HCT116 (cell line): ENCODE data around the gene HIPK3. TPM values are rescaled to one million over a fixed set of nuclear protein-coding genes. Genes with fewer than 3 reads are reported as not detected.
"Not testable (repeated sequence)": the region's sequence is repeated elsewhere in the genome, so short reads cannot be mapped to it uniquely, and the experiment has no call there.

ENCODE experiments used
- ATAC-seq: fragments of 200-7000 bp; cut with Tn5 transposase; 2 replicates; pipeline ENCODE4 v1.9.1; 2020; ENCODE audit warnings: mild to moderate bottlenecking, moderate library complexity
- BruUV-seq: library from RNA; stranded (reverse); fragments of 400-500 nt; replicated peaks from 2 replicates; lab custom pipeline; 2021; lab: Mats Ljungman, UMichigan
- CTCF ChIA-PET: fragments of 300-600 bp; sonication (Branson Sonifier 250); formaldehyde crosslinking; loops from one replicate; lab custom pipeline; 2021; ENCODE audit warnings: antibody characterized with exemption; lab: Charles Lee
- POLR2A ChIA-PET: fragments of 300-600, 350-600 bp; sonication (Branson Sonifier 250); formaldehyde crosslinking; loops from one replicate; lab custom pipeline; 2021; ENCODE audit warnings: antibody characterized with exemption; lab: Charles Lee
- RAD21 ChIA-PET, 2 experiments: fragments of 300-600 bp; sonication (Branson Sonifier 250); formaldehyde crosslinking; loops; one replicate each; lab custom pipeline; 2023; ENCODE audit warnings: low total read pairs in 2 of 2; ENCODE audit not compliant: uncharacterized antibody in 2 of 2, unreplicated experiment in 2 of 2, low non-redundant PET in 1 of 2; lab: Charles Lee
- DNase-seq: peaks from one replicate; pipeline ENCODE4 v3.0.0-alpha.2; 2010; ENCODE audit warnings: low read depth, low spot score
- H2AFZ ChIP-seq: fragments of 200-600 bp; shearing (Covaris generic), sonication (generic); 2 replicates; pipeline ENCODE4 v1.6.1; 2017; ENCODE audit warnings: low read depth, mixed run types, mixed read lengths, antibody characterized with exemption, low read length; ENCODE audit not compliant: poor library complexity, severe bottlenecking
- H3K27ac ChIP-seq: 2 replicates; pipeline ENCODE4 v1.5.1; 2012; ENCODE audit warnings: low read depth, low read length
- H3K27me3 ChIP-seq: fragments of 200-600 bp; sonication (generic); 2 replicates; pipeline ENCODE4 v1.6.1; 2016; ENCODE audit warnings: mixed run types, low read length, mixed read lengths; ENCODE audit not compliant: insufficient read depth
- H3K36me3 ChIP-seq, 2 experiments: fragments of 200-500 bp in 1 of 2; fragments of 200-600 bp in 1 of 2; sonication (Bioruptor generic) in 1 of 2; sonication (generic) in 1 of 2; 2 replicates each; pipeline versions ENCODE4 v1.5.1 to v1.6.1; 2014 to 2016; ENCODE audit warnings: low read length in 2 of 2, inconsistent platforms in 1 of 2, mixed read lengths in 1 of 2, mixed run types in 1 of 2; ENCODE audit not compliant: insufficient read depth in 2 of 2, control insufficient read depth in 1 of 2
- H3K4me1 ChIP-seq, 2 experiments: fragments of 200-600 bp in 1 of 2; sonication (generic) in 1 of 2; 2 replicates each; pipeline versions ENCODE4 v1.5.1 to v1.6.1; 2012 to 2017; ENCODE audit warnings: low read length in 2 of 2, inconsistent platforms in 1 of 2, mild to moderate bottlenecking in 1 of 2, mixed read lengths in 1 of 2, mixed run types in 1 of 2, moderate library complexity in 1 of 2; ENCODE audit not compliant: insufficient read depth in 2 of 2, control insufficient read depth in 1 of 2
- H3K4me2 ChIP-seq: fragments of 200-600 bp; sonication (generic); 2 replicates; pipeline ENCODE4 v1.6.1; 2017; ENCODE audit warnings: mixed run types, low read length, mixed read lengths
- H3K4me3 ChIP-seq, 2 experiments: fragments of 200-600 bp in 1 of 2; sonication (generic) in 1 of 2; replicated peaks in 1 of 2; 2 replicates each; pipeline ENCODE4 v1.5.1; 2011 to 2016; ENCODE audit warnings: low read length in 2 of 2, control low read depth in 1 of 2, low read depth in 1 of 2, mild to moderate bottlenecking in 1 of 2, mixed read lengths in 1 of 2, mixed run types in 1 of 2
- H3K79me2 ChIP-seq: fragments of 200-600 bp; sonication (generic); 2 replicates; pipeline ENCODE4 v1.6.1; 2017; ENCODE audit warnings: mild to moderate bottlenecking, mixed run types, low read length, moderate library complexity, mixed read lengths; ENCODE audit not compliant: insufficient read depth
- H3K9ac ChIP-seq: fragments of 200-600 bp; sonication (generic); 2 replicates; pipeline ENCODE4 v1.6.1; 2016; ENCODE audit warnings: low read length, mixed read lengths
- H3K9me2 ChIP-seq: fragments of 200-600 bp; sonication (generic), shearing (Covaris generic); 2 replicates; pipeline ENCODE4 v1.6.1; 2017; ENCODE audit warnings: mixed run types, mild to moderate bottlenecking, moderate library complexity; ENCODE audit not compliant: insufficient read depth
- H3K9me3 ChIP-seq, 2 experiments: fragments of 200-500 bp in 1 of 2; fragments of 200-600 bp in 1 of 2; sonication (Bioruptor generic) in 1 of 2; sonication (generic) in 1 of 2; 2 replicates each; pipeline ENCODE4 v1.6.1; 2014 to 2017; ENCODE audit warnings: low read length in 2 of 2, mixed read lengths in 2 of 2, inconsistent platforms in 1 of 2, low read depth in 1 of 2, mild to moderate bottlenecking in 1 of 2, mixed run types in 1 of 2, moderate library complexity in 1 of 2; ENCODE audit not compliant: control insufficient read depth in 1 of 2, insufficient read depth in 1 of 2
- H4K20me1 ChIP-seq: fragments of 200-600 bp; sonication (generic), shearing (Covaris generic); 2 replicates; pipeline ENCODE4 v1.6.1; 2017; ENCODE audit warnings: mixed run types, mild to moderate bottlenecking, moderate library complexity; ENCODE audit not compliant: insufficient read depth
- CTCF ChIP-seq, 3 experiments: fragments of 200-600 bp in 1 of 3; sonication (generic) in 1 of 3; IDR thresholded peaks in 2 of 3; conservative IDR thresholded peaks in 1 of 3; 2 replicates each; pipeline ENCODE4 v1.5.1; 2012 to 2017; ENCODE audit warnings: low read depth in 2 of 3, low read length in 2 of 3, antibody characterized with exemption in 1 of 3, borderline replicate concordance in 1 of 3, control low read depth in 1 of 3, mild to moderate bottlenecking in 1 of 3, mixed read lengths in 1 of 3, mixed run types in 1 of 3, moderate library complexity in 1 of 3; ENCODE audit not compliant: insufficient read depth in 1 of 3
- ELF1 ChIP-seq: IDR thresholded peaks from 2 replicates; pipeline ENCODE4 v1.6.1; 2012; ENCODE audit warnings: low read depth, borderline replicate concordance
- JUND ChIP-seq: IDR thresholded peaks from 2 replicates; pipeline ENCODE4 v1.6.1; 2012
- MAX ChIP-seq: IDR thresholded peaks from 2 replicates; pipeline ENCODE4 v1.6.1; 2012
- POLR2AphosphoS5 ChIP-seq: IDR thresholded peaks from 2 replicates; pipeline ENCODE4 v1.6.1; 2011; ENCODE audit warnings: mild to moderate bottlenecking, low read depth, low read length, moderate library complexity
- SP1 ChIP-seq: IDR thresholded peaks from 2 replicates; pipeline ENCODE4 v1.6.1; 2012; ENCODE audit warnings: low read depth
- SRF ChIP-seq: IDR thresholded peaks from 2 replicates; pipeline ENCODE4 v1.6.1; 2012; ENCODE audit warnings: low read depth
- YY1 ChIP-seq: IDR thresholded peaks from 2 replicates; pipeline ENCODE4 v1.6.1; 2011; ENCODE audit warnings: low read length, low read depth, moderate library complexity, mild to moderate bottlenecking; ENCODE audit not compliant: insufficient replicate concordance; ENCODE audit errors: extremely low read depth
- ZBTB33 ChIP-seq: IDR thresholded peaks from 2 replicates; pipeline ENCODE4 v1.6.1; 2011; ENCODE audit warnings: mild to moderate bottlenecking, low read length, moderate library complexity; ENCODE audit not compliant: insufficient replicate concordance; ENCODE audit errors: extremely low read depth
- ZFX ChIP-seq: fragments of 450-650 bp; IDR thresholded peaks from 2 replicates; pipeline ENCODE4 v1.6.1; 2017
- ZNF274 ChIP-seq: fragments of 200-500 bp; sonication (Bioruptor generic); IDR thresholded peaks from 2 replicates; pipeline ENCODE4 v1.6.1; 2014; ENCODE audit warnings: mild to moderate bottlenecking, low read depth, low read length, inconsistent platforms
- intact Hi-C: fragments of 100-400 bp; cut with micrococcal nuclease; formaldehyde crosslinking; loops from 2 replicates; pipeline ENCODE4 v1.10.0; 2022
- total RNA-seq: library from RNA; stranded (reverse); gene quantifications from one replicate; pipeline ENCODE4 v1.2.1, GENCODE V29; 2021; ENCODE audit not compliant: unreplicated experiment

The HIPK3 gene
- total RNA-seq, 1 experiment from 2014 or later = 35.2 TPM

- TF ChIP-seq CTCF (IDR thresholded peaks at IDR 0.05 in 2 of 3, conservative IDR thresholded peaks at IDR 0.05 in 1 of 3; ENCODE audit: borderline replicate concordance in 1 of 3, insufficient read depth in 1 of 3, low read depth in 2 of 3, low read length in 2 of 3) (no peak), JUND (no peak), ZFX (no peak)
Observed at GRCh38 chr11:33214187-33214586, 43.0 kb upstream of the HIPK3 start (continued).

GRCh38 chr11:33214767-33215166, 42.4 kb upstream of the HIPK3 start:
- ChIA-PET RAD21 (no interaction called here), CTCF (no interaction called here), POLR2A (interaction anchor here (0.5 kb wide), 1 partner anchor 14 kb away, joined by 6 read pairs; no protein-coding TSS in a partner anchor)
- no peak for DNase-seq
- Histone ChIP-seq H2AFZ (no peak overlapping the region), H3K4me3 (no peak overlapping the region), H3K4me2 (no peak overlapping the region), H3K9ac (no peak overlapping the region), H3K9me3 (no peaks in the 10 kb centered on the region), H3K27ac (no peak overlapping the region), H3K79me2 (no peaks in the 10 kb centered on the region), H3K36me3 (no peaks in the 10 kb centered on the region), H4K20me1 (no peaks in the 10 kb centered on the region), H3K9me2 (no peaks in the 10 kb centered on the region), H3K4me1 (no peaks in the 10 kb centered on the region), H3K27me3 (no peaks in the 10 kb centered on the region)
- intact Hi-C loops = no loop called here
- BruUV-seq = no TSS peak
- no peak for TF ChIP-seq SRF
- no peak for TF ChIP-seq POLR2AphosphoS5
- no peak for TF ChIP-seq ZNF274
- no peak for TF ChIP-seq JUND
- TF ChIP-seq SP1 = no peak
- TF ChIP-seq ELF1 = no peak
- no peak for TF ChIP-seq YY1
- TF ChIP-seq MAX = no peak
- TF ChIP-seq ZBTB33 = no peak
- ATAC-seq = no peak

- H3K36me3 ChIP-seq, H3K9me2 ChIP-seq, intact Hi-C loops, H3K79me2 ChIP-seq, BruUV-seq, ATAC-seq, POLR2A ChIA-PET, H3K27ac ChIP-seq, H3K4me1 ChIP-seq, RAD21 ChIA-PET, DNase-seq, H3K4me2 ChIP-seq, H3K9me3 ChIP-seq, H3K27me3 ChIP-seq, H3K4me3 ChIP-seq, CTCF ChIA-PET, H3K9ac ChIP-seq, H4K20me1 ChIP-seq, H2AFZ ChIP-seq: not testable (repeated sequence)
Observed at GRCh38 chr11:33216676-33217075, 40.5 kb upstream of the HIPK3 start.
